ENCODE results near the gene TLR4. TPM values are rescaled to one million over a fixed set of nuclear protein-coding genes. Genes with fewer than 3 reads are reported as not detected.

TLR4 gene
- total RNA-seq, 1 donor from 2014 or later, result 9.3 TPM

DNA sequence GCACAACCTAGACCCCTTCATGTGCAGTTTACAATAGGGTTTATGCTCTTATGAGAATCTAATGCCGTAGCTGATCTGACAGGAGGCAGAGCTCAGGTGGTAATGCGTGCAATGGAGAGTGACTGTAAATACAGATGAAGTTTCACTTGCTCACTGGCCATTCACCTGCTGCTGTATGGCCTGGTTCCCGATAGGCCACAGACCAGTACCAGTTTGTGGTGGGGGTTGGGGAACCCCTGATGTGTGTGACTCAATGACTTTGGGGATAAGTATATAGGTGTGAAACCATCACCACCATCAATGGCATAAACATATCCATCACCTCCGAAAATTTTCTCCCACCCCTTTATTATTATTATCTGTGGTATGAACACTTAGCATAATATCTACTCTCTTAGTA lies 42.1 kb downstream of the TLR4 start:
- intact Hi-C loops (cut with DNase I), result no loop called here
- H3K27me3 ChIP-seq, result no peaks in the 10 kb centered on the region
- no peak overlapping the region for H3K27ac ChIP-seq
- H3K36me3 ChIP-seq, result no peaks in the 10 kb centered on the region
- no peaks in the 10 kb centered on the region for H3K9me3 ChIP-seq
- TF ChIP-seq POLR2AphosphoS5 (IDR thresholded peaks at IDR 0.05; ENCODE audit: insufficient read depth in 1 of 2, low read depth in 1 of 2), result no peak
- TF ChIP-seq, protein P1, sequence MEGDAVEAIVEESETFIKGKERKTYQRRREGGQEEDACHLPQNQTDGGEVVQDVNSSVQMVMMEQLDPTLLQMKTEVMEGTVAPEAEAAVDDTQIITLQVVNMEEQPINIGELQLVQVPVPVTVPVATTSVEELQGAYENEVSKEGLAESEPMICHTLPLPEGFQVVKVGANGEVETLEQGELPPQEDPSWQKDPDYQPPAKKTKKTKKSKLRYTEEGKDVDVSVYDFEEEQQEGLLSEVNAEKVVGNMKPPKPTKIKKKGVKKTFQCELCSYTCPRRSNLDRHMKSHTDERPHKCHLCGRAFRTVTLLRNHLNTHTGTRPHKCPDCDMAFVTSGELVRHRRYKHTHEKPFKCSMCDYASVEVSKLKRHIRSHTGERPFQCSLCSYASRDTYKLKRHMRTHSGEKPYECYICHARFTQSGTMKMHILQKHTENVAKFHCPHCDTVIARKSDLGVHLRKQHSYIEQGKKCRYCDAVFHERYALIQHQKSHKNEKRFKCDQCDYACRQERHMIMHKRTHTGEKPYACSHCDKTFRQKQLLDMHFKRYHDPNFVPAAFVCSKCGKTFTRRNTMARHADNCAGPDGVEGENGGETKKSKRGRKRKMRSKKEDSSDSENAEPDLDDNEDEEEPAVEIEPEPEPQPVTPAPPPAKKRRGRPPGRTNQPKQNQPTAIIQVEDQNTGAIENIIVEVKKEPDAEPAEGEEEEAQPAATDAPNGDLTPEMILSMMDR (IDR thresholded peaks at IDR 0.05), result no peak
- no peak for TF ChIP-seq POLR2A (IDR thresholded peaks at IDR 0.05)
- DNase-seq (ENCODE audit: extremely low spot score in 2 of 2), result no peak
- no peak overlapping the region for H3K4me3 ChIP-seq
- H3K4me1 ChIP-seq, result no peaks in the 10 kb centered on the region

DNA sequence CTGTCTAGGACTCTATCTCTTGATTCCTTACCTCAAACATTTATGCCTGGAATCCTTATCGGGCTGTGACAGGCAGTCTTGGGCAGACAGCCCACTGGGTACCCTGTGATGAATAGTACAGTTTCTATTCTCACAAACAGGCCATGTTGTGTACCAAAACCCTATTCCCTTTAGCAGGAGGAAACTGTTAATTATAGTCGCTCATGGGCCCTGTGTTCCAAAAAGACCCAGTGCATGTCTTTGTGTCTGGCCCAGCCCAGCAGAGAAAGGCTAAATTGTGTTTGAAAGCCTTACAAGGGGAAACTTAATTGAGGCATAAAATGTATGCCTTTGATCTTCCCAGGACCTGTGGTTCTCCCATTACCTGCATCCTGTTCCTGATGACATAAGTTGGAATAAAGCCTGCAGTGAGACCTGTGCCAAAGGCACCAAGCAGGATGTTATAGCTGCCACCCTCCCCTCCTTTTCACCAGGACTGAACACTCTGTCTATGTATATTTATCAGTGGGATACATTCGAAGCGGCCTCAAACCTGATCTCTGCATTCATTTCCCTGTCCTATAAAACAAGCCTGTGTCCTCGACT lies 43.3 kb downstream of the TLR4 start:
- no peak overlapping the region for H3K4me3 ChIP-seq
- intact Hi-C loops (cut with DNase I), result no loop called here
- no peaks in the 10 kb centered on the region for H3K36me3 ChIP-seq
- no peaks in the 10 kb centered on the region for H3K27me3 ChIP-seq
- DNase-seq (ENCODE audit: extremely low spot score in 2 of 2), result no peak
- H3K4me1 ChIP-seq, result no peaks in the 10 kb centered on the region
- no peak for TF ChIP-seq POLR2A (IDR thresholded peaks at IDR 0.05)
- no peak for TF ChIP-seq POLR2AphosphoS5 (IDR thresholded peaks at IDR 0.05; ENCODE audit: insufficient read depth in 1 of 2, low read depth in 1 of 2)
- TF ChIP-seq, protein P1 (IDR thresholded peaks at IDR 0.05), result no peak
- H3K27ac ChIP-seq, result no peak overlapping the region
- no peaks in the 10 kb centered on the region for H3K9me3 ChIP-seq

DNA sequence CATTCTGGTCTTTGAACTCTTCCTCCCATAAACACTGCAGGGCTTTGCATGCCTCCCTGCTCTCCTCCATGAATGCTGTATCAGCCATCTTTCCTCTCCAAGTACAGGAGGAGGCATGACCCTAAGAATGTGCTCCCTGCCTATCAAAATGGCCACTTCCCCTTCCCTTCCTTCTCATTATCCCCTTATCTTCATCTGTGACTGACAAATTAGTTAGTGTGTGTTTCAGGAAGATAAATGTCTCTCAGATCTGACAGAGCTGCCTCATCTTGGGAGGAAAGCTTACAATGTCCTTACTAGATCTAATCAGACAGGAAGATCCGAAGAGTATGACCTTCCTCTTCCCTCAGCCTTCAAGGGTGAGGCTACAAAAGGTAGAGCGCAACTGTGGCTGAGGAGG lies 46.2 kb downstream of the TLR4 start:
- H3K4me3 ChIP-seq, result no peak overlapping the region
- intact Hi-C loops (cut with DNase I), result no loop called here
- no peaks in the 10 kb centered on the region for H3K27me3 ChIP-seq
- H3K4me1 ChIP-seq, result no peaks in the 10 kb centered on the region
- H3K27ac ChIP-seq, result no peak overlapping the region
- H3K36me3 ChIP-seq, result no peaks in the 10 kb centered on the region
- TF ChIP-seq POLR2AphosphoS5 (IDR thresholded peaks at IDR 0.05; ENCODE audit: insufficient read depth in 1 of 2, low read depth in 1 of 2), result no peak
- TF ChIP-seq POLR2A (IDR thresholded peaks at IDR 0.05), result no peak
- TF ChIP-seq, protein P1 (IDR thresholded peaks at IDR 0.05), result no peak
- DNase-seq (ENCODE audit: extremely low spot score in 2 of 2), result no peak
- H3K9me3 ChIP-seq, result no peaks in the 10 kb centered on the region

DNA sequence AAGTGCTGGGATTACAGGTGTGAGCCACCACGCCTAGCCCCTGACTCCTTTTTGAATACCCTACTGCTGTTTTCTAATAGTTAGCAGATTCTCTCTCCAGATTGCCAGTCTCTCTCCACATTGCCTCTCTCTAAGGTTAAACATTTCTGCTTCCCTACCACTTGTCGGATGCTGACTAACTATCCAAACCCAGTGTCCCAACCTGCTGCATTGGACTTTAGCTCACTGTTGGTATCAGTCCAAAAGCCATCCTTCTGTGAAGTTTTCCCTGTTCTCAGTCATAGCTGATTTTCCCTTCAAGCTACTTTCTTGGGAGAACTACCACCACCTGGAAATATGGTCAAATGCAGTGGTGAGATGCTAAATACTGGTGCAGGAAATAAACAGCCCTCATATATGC lies 48.7 kb downstream of the TLR4 start:
- Histone ChIP-seq H3K4me3 (no peak overlapping the region), H3K27ac (no peak overlapping the region)
- TF ChIP-seq POLR2AphosphoS5 (IDR thresholded peaks at IDR 0.05; ENCODE audit: insufficient read depth in 1 of 2, low read depth in 1 of 2), result no peak
- TF ChIP-seq POLR2A (IDR thresholded peaks at IDR 0.05), result no peak
- TF ChIP-seq, protein P1 (IDR thresholded peaks at IDR 0.05), result no peak

DNA sequence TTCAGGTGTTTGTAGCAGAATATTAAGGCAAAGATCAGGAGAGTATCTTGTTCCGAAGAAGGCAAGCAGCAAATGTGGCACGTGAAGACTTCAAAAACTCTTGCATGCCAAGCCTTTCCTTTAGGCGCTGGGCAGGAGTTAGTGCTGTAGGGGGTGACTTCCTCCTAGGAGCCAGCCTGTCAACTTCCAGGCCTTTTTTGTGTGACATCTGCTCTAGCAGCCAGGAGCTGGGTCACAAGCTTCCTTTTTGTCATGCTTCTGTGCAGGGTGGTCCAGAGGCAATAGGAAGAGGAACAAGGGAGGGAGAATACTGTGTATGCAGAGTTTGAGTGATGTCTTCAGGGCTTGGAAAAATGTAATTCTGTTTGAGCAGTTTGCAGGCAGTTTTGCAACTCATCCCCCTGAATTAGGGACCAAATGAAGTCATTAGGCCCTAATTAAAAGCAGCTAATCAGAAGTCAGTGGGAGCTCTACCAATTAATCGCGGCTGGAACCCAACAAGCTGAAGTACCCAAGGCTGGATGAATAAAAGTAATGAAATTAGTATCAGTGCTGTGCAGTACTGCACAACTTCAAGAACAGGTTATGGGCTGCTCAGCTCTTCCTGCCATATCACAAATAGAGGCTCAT lies 53.5 kb downstream of the TLR4 start:
- H3K27me3 ChIP-seq, result no peaks in the 10 kb centered on the region
- H3K4me1 ChIP-seq, result no peaks in the 10 kb centered on the region
- no peaks in the 10 kb centered on the region for H3K9me3 ChIP-seq
- DNase-seq (ENCODE audit: extremely low spot score in 2 of 2), result no peak
- TF ChIP-seq, protein P1 (IDR thresholded peaks at IDR 0.05), result no peak
- no peak for TF ChIP-seq POLR2A (IDR thresholded peaks at IDR 0.05)
- TF ChIP-seq POLR2AphosphoS5 (IDR thresholded peaks at IDR 0.05; ENCODE audit: insufficient read depth in 1 of 2, low read depth in 1 of 2), result no peak
- no peak overlapping the region for H3K4me3 ChIP-seq
- no peak overlapping the region for H3K27ac ChIP-seq
- no peaks in the 10 kb centered on the region for H3K36me3 ChIP-seq
- intact Hi-C loops (cut with DNase I), result no loop called here

More for the DNA sequence above, 48.7 kb downstream of the TLR4 start:
- Histone ChIP-seq H3K9me3 (no peaks in the 10 kb centered on the region), H3K36me3 (no peaks in the 10 kb centered on the region), H3K4me1 (no peaks in the 10 kb centered on the region), H3K27me3 (no peaks in the 10 kb centered on the region)
- no peak for DNase-seq (ENCODE audit: extremely low spot score in 2 of 2)
- intact Hi-C loops (cut with DNase I), result no loop called here

All from vagina (tissue), 2 donors.